ENCODE measurements around the gene HDLBP.

GRCh38 chr2:241358470-241358869 is 43.0 kb upstream of the HDLBP start:
- TF ChIP-seq POLR2AphosphoS5 (IDR thresholded peaks at IDR 0.05; ENCODE audit: low read depth, low read length) (no peak), POLR2A (IDR thresholded peaks at IDR 0.05; ENCODE audit: low read depth, low read length) (no peak)

Data from GM12892 (cell line).